Measurements from ENCODE around the gene FAM135A.

GRCh38 chr6:70547313-70547712, 134.0 kb downstream of the FAM135A start:
- no peak for TF ChIP-seq ZNF274 (IDR thresholded peaks at IDR 0.05; ENCODE audit: low read depth, low read length)
- no peak for TF ChIP-seq YY1 (IDR thresholded peaks at IDR 0.05; ENCODE audit: insufficient read depth, insufficient read length)
- no peak for TF ChIP-seq SUZ12 (IDR thresholded peaks at IDR 0.05; ENCODE audit: extremely low read depth, insufficient read depth, insufficient read length)
